ENCODE results near the gene PDLIM4.

Gene PDLIM4

DNA sequence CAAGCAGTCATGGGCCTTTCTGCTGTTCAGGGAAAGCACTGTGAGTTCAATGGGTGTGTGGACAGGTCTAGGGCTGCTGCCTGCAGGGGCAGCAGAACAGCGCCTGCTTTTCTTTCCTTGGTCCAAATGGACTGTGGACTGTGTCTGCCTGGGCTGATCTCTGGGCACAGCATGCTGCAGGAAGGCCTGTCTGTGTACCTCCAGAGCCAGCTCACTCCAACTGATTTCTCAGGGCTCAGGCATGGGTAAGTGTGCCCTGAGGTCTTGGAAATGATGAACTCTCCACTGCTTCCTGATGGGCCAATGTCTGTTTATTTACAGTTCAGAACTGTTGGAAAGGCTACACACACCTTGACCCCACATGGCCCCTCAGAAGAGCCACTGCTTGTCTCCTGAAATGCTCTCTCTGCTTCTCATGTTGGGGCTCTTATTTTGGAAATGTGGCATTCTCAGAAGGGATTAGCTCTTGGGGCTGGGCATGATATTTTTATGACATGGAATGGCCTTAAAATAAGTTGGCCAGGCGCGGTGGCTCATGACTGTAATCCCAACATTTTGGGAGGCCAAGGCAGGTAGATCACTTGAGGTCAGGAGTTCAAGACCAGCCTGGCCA, 63.7 kb downstream of the PDLIM4 start:
- H3K27ac ChIP-seq, result no peak overlapping the region
- no peak overlapping the region for H3K4me3 ChIP-seq (ENCODE audit: low read depth, low read length)
- H3K4me2 ChIP-seq (ENCODE audit: low read length), result no peak overlapping the region
- H3K27me3 ChIP-seq (ENCODE audit: control insufficient read depth, insufficient read depth, low read length), result no peaks in the 10 kb centered on the region
- no peaks in the 10 kb centered on the region for H3K79me2 ChIP-seq
- H3K4me1 ChIP-seq, result no peaks in the 10 kb centered on the region
- H2AFZ ChIP-seq, result no peak overlapping the region
- H3K9ac ChIP-seq, result no peak overlapping the region
- no peaks in the 10 kb centered on the region for H3K36me3 ChIP-seq (ENCODE audit: control insufficient read depth, insufficient read depth, low read length)
- no peaks in the 10 kb centered on the region for H3K9me3 ChIP-seq (ENCODE audit: control insufficient read depth, low read length)
- TF ChIP-seq, protein P1, sequence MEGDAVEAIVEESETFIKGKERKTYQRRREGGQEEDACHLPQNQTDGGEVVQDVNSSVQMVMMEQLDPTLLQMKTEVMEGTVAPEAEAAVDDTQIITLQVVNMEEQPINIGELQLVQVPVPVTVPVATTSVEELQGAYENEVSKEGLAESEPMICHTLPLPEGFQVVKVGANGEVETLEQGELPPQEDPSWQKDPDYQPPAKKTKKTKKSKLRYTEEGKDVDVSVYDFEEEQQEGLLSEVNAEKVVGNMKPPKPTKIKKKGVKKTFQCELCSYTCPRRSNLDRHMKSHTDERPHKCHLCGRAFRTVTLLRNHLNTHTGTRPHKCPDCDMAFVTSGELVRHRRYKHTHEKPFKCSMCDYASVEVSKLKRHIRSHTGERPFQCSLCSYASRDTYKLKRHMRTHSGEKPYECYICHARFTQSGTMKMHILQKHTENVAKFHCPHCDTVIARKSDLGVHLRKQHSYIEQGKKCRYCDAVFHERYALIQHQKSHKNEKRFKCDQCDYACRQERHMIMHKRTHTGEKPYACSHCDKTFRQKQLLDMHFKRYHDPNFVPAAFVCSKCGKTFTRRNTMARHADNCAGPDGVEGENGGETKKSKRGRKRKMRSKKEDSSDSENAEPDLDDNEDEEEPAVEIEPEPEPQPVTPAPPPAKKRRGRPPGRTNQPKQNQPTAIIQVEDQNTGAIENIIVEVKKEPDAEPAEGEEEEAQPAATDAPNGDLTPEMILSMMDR (IDR thresholded peaks at IDR 0.05), result no peak

DNA sequence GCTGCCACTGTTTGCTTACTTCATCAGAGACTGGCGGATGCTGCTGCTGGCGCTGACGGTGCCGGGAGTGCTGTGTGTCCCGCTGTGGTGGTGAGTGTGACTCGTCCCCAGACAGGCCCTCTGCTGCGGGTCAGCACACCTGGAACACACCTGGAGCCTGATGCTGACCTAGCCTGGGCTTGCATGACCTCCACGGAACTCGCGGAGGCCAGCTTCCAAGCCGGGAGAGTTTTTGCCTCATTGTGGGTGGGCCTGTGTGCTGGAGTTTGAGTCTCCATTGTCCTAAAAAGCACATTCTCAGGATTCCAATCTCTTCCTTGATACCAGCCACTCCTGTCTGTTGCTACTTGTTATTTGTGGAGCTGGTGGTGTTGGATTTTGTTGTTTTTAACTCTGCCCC, 64.8 kb downstream of the PDLIM4 start:
- no peak overlapping the region for H2AFZ ChIP-seq
- no peaks in the 10 kb centered on the region for H3K4me1 ChIP-seq
- no peak overlapping the region for H3K9ac ChIP-seq
- no peaks in the 10 kb centered on the region for H3K27me3 ChIP-seq (ENCODE audit: control insufficient read depth, insufficient read depth, low read length)
- no peak overlapping the region for H3K27ac ChIP-seq
- no peak overlapping the region for H3K4me2 ChIP-seq (ENCODE audit: low read length)
- no peak overlapping the region for H3K4me3 ChIP-seq (ENCODE audit: low read depth, low read length)
- TF ChIP-seq, protein P1 (IDR thresholded peaks at IDR 0.05), result no peak
- no peaks in the 10 kb centered on the region for H3K36me3 ChIP-seq (ENCODE audit: control insufficient read depth, insufficient read depth, low read length)
- H3K79me2 ChIP-seq, result no peaks in the 10 kb centered on the region
- H3K9me3 ChIP-seq (ENCODE audit: control insufficient read depth, low read length), result no peaks in the 10 kb centered on the region

Data from parathyroid adenoma (tissue), 2 donors.